ENCODE data around the gene GAGE12D.
"Not testable (repeated sequence)": the region's sequence is repeated elsewhere in the genome, so short reads cannot be mapped to it uniquely, and the experiment has no call there.

The GAGE12D gene

GRCh38 chrX:49541433-49541832 lies at the start of gene GAGE12D:
TSS of gene GAGE12D (plus strand) at chrX:49541733. CDS start at chrX:49542888, 1,155 bp downstream.
- not testable (repeated sequence) for DNase-seq (ENCODE audit: low read depth in 2 of 2, low spot score in 1 of 2)

- not testable (repeated sequence) for DNase-seq (ENCODE audit: low read depth in 2 of 2, low spot score in 1 of 2)
These were observed 9.7 kb upstream of the GAGE12D start, which contains the start of gene GAGE12C for GRCh38 chrX:49531877-49532276. TSS of gene GAGE12C (plus strand) at chrX:49532177. CDS start at chrX:49533332, 1,155 bp downstream.

- not testable (repeated sequence) for DNase-seq (ENCODE audit: low read depth in 2 of 2, low spot score in 1 of 2)
These were observed 9.5 kb downstream of the GAGE12D start, which contains the start of gene GAGE12E for GRCh38 chrX:49550989-49551388. TSS of gene GAGE12E (plus strand) at chrX:49551289. CDS start at chrX:49552444, 1,155 bp downstream.

- not testable (repeated sequence) for DNase-seq (ENCODE audit: low read depth in 2 of 2, low spot score in 1 of 2)
These were observed 19.0 kb downstream of the GAGE12D start, which contains the start of gene GAGE12F for GRCh38 chrX:49560542-49560941. TSS of gene GAGE12F (plus strand) at chrX:49560842. CDS start at chrX:49561997, 1,155 bp downstream.

- DNase-seq (ENCODE audit: low read depth in 2 of 2, low spot score in 1 of 2) = not testable (repeated sequence)
These were observed 27.2 kb downstream of the GAGE12D start for GRCh38 chrX:49568728-49569127.

- DNase-seq (ENCODE audit: low read depth in 2 of 2, low spot score in 1 of 2) = not testable (repeated sequence)
These were observed 27.6 kb downstream of the GAGE12D start for GRCh38 chrX:49569152-49569551.

- DNase-seq (ENCODE audit: low read depth in 2 of 2, low spot score in 1 of 2) = not testable (repeated sequence)
These were observed 28.6 kb downstream of the GAGE12D start, which contains the start of gene GAGE12G for GRCh38 chrX:49570100-49570499. TSS of gene GAGE12G (plus strand) at chrX:49570400. CDS start at chrX:49571555, 1,155 bp downstream.

GRCh38 chrX:49579649-49580048 lies 38.1 kb downstream of the GAGE12D start, which contains the start of gene GAGE12H:
TSS of gene GAGE12H (plus strand) at chrX:49579949. CDS start at chrX:49581104, 1,155 bp downstream.
- DNase-seq (ENCODE audit: low read depth in 2 of 2, low spot score in 1 of 2) = not testable (repeated sequence)

GRCh38 chrX:49589196-49589595 lies 47.7 kb downstream of the GAGE12D start, which contains the start of gene GAGE2A:
TSS of gene GAGE2A (plus strand) at chrX:49589496. CDS start at chrX:49590651, 1,155 bp downstream.
- not testable (repeated sequence) for DNase-seq (ENCODE audit: low read depth in 2 of 2, low spot score in 1 of 2)

GRCh38 chrX:49589769-49590478 lies 48.4 kb downstream of the GAGE12D start:
- DNase-seq (ENCODE audit: low read depth in 2 of 2, low spot score in 1 of 2) = not testable (repeated sequence)

GRCh38 chrX:49590488-49590887 lies 49.0 kb downstream of the GAGE12D start:
- DNase-seq (ENCODE audit: low read depth in 2 of 2, low spot score in 1 of 2) = not testable (repeated sequence)

Measured in stimulated activated CD8-positive, alpha-beta memory T cell treated with anti-CD3 and anti-CD28 coated beads, Interleukin-4, amount 100 ng/mL, for 1 hour (primary cell).